PFSK-1 (cell line): Measurements from ENCODE around the gene TPRG1.

Source experiments
- TAF1 ChIP-seq: IDR thresholded peaks from 2 replicates; pipeline ENCODE4 v1.6.1; 2012; ENCODE audit warnings: low read length, control low read depth, borderline replicate concordance; ENCODE audit not compliant: insufficient read depth
- TF ChIP-seq, protein P1 (sequence below), 2 experiments: IDR thresholded peaks; 2 replicates each; pipeline versions ENCODE4 v1.6.1 to v1.8.0; 2011 to 2012; ENCODE audit warnings: low read depth in 2 of 2, low read length in 2 of 2, control low read depth in 1 of 2, inconsistent platforms in 1 of 2, mild to moderate bottlenecking in 1 of 2, moderate library complexity in 1 of 2; ENCODE audit not compliant: insufficient read depth in 1 of 2

DNA sequence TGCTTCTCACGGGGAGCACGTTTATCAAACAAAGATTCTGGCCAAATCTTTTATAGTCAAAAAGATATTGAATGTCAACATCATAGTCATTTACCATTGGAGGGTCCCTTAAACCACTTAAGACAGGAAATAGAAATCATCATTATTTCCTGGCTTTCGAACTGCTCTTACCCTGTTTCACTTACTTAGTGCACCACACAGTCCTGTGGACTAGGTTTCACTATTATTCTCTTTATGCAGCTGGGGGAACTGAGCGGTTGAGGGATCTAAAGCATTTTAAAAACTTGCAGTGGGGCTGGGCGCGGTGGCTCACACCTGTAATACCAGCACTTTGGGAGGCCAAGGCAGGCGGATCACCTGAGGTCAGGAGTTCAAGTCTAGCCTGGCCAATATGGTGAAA is 13.7 kb upstream of the TPRG1 start:
- TF ChIP-seq, protein P1, sequence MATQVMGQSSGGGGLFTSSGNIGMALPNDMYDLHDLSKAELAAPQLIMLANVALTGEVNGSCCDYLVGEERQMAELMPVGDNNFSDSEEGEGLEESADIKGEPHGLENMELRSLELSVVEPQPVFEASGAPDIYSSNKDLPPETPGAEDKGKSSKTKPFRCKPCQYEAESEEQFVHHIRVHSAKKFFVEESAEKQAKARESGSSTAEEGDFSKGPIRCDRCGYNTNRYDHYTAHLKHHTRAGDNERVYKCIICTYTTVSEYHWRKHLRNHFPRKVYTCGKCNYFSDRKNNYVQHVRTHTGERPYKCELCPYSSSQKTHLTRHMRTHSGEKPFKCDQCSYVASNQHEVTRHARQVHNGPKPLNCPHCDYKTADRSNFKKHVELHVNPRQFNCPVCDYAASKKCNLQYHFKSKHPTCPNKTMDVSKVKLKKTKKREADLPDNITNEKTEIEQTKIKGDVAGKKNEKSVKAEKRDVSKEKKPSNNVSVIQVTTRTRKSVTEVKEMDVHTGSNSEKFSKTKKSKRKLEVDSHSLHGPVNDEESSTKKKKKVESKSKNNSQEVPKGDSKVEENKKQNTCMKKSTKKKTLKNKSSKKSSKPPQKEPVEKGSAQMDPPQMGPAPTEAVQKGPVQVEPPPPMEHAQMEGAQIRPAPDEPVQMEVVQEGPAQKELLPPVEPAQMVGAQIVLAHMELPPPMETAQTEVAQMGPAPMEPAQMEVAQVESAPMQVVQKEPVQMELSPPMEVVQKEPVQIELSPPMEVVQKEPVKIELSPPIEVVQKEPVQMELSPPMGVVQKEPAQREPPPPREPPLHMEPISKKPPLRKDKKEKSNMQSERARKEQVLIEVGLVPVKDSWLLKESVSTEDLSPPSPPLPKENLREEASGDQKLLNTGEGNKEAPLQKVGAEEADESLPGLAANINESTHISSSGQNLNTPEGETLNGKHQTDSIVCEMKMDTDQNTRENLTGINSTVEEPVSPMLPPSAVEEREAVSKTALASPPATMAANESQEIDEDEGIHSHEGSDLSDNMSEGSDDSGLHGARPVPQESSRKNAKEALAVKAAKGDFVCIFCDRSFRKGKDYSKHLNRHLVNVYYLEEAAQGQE (IDR thresholded peaks at IDR 0.05; ENCODE audit: insufficient read depth in 1 of 2, low read depth in 2 of 2, low read length in 2 of 2) = no peak
- TF ChIP-seq TAF1 = no peak
